ENCODE measurements around the gene KIF20B. TPM values are rescaled to one million over a fixed set of nuclear protein-coding genes. Genes with fewer than 3 reads are reported as not detected.

KIF20B gene
- total RNA-seq, 2 experiments from 2014 or later: 25.0 to 87.0 TPM

- Histone ChIP-seq H3K36me3 (ENCODE audit: insufficient read depth, low read length) (peaks cover 96% of the 10 kb centered on the region), H3K9me3 (ENCODE audit: low read length) (no peaks in the 10 kb centered on the region), H4K20me1 (ENCODE audit: insufficient read depth, low read length) (no peaks in the 10 kb centered on the region), H3K4me3 (ENCODE audit: low read depth, low read length, poor library complexity, severe bottlenecking) (no peak overlapping the region), H3K27ac (ENCODE audit: low read depth, low read length, poor library complexity, severe bottlenecking) (no peak overlapping the region), H3K9me2 (ENCODE audit: insufficient read depth, low read length) (no peaks in the 10 kb centered on the region), H3K4me2 (ENCODE audit: low read length) (no peak overlapping the region), H2AFZ (ENCODE audit: low read length) (no peak overlapping the region), H3K4me1 (ENCODE audit: insufficient read depth, low read length, poor library complexity, severe bottlenecking) (no peaks in the 10 kb centered on the region), H3K79me2 (ENCODE audit: insufficient read depth, low read depth, low read length) (no peaks in the 10 kb centered on the region)
- intact Hi-C loops (cut with micrococcal nuclease; ENCODE audit: unreplicated experiment): no loop called here
- ChIA-PET CTCF (ENCODE audit: unreplicated experiment) (no interaction called here), POLR2A (interaction anchor here (0.7 to 1.2 kb wide), 2 partner anchors 8 to 128 kb away, joined by 3 read pairs; no protein-coding TSS in a partner anchor)
- DNase-seq (ENCODE audit: low spot score): no peak
- TF ChIP-seq EZH2phosphoT487 (IDR thresholded peaks at IDR 0.05; ENCODE audit: borderline replicate concordance, low read depth, low read length) (no peak), CTCF (conservative IDR thresholded peaks at IDR 0.05; ENCODE audit: low read length) (no peak)
- BruUV-seq (replicated peaks): no TSS peak
Measured at GRCh38 chr10:89771684-89772083, 70.3 kb downstream of the KIF20B start.

GRCh38 chr10:89773081-89773480 lies 71.7 kb downstream of the KIF20B start:
- Histone ChIP-seq H3K4me3 (ENCODE audit: low read depth, low read length, poor library complexity, severe bottlenecking) (no peak overlapping the region), H2AFZ (ENCODE audit: low read length) (no peak overlapping the region), H3K4me2 (ENCODE audit: low read length) (no peak overlapping the region), H3K36me3 (ENCODE audit: insufficient read depth, low read length) (peaks cover 92% of the 10 kb centered on the region), H3K9me2 (ENCODE audit: insufficient read depth, low read length) (no peaks in the 10 kb centered on the region), H4K20me1 (ENCODE audit: insufficient read depth, low read length) (no peaks in the 10 kb centered on the region), H3K79me2 (ENCODE audit: insufficient read depth, low read depth, low read length) (no peaks in the 10 kb centered on the region), H3K27ac (ENCODE audit: low read depth, low read length, poor library complexity, severe bottlenecking) (no peak overlapping the region), H3K4me1 (ENCODE audit: insufficient read depth, low read length, poor library complexity, severe bottlenecking) (no peaks in the 10 kb centered on the region), H3K9me3 (ENCODE audit: low read length) (no peaks in the 10 kb centered on the region)
- BruUV-seq (replicated peaks): no TSS peak
- DNase-seq (ENCODE audit: low spot score): no peak
- CTCF ChIA-PET (ENCODE audit: unreplicated experiment): interaction anchor here (1.0 kb wide), 1 partner anchor 10 kb away, joined by 3 read pairs; no protein-coding TSS in a partner anchor
- intact Hi-C loops (cut with micrococcal nuclease; ENCODE audit: unreplicated experiment): no loop called here
- TF ChIP-seq CTCF (conservative IDR thresholded peaks at IDR 0.05; ENCODE audit: low read length) (no peak), EZH2phosphoT487 (IDR thresholded peaks at IDR 0.05; ENCODE audit: borderline replicate concordance, low read depth, low read length) (no peak)
- POLR2A ChIA-PET: interaction anchor here (0.8 kb wide), 1 partner anchor 10 kb away, joined by 4 read pairs; no protein-coding TSS in a partner anchor

GRCh38 chr10:89776665-89777064 lies 75.3 kb downstream of the KIF20B start:
- no peaks in the 10 kb centered on the region for H3K79me2 ChIP-seq (ENCODE audit: insufficient read depth, low read depth, low read length)
- H4K20me1 ChIP-seq (ENCODE audit: insufficient read depth, low read length): no peaks in the 10 kb centered on the region
- peaks cover 83% of the 10 kb centered on the region for H3K36me3 ChIP-seq (ENCODE audit: insufficient read depth, low read length)
- ChIA-PET CTCF (ENCODE audit: unreplicated experiment) (no interaction called here), POLR2A (no interaction called here)
- no peaks in the 10 kb centered on the region for H3K4me1 ChIP-seq (ENCODE audit: insufficient read depth, low read length, poor library complexity, severe bottlenecking)
- no peaks in the 10 kb centered on the region for H3K9me2 ChIP-seq (ENCODE audit: insufficient read depth, low read length)
- H3K27ac ChIP-seq (ENCODE audit: low read depth, low read length, poor library complexity, severe bottlenecking): no peak overlapping the region
- no peak overlapping the region for H2AFZ ChIP-seq (ENCODE audit: low read length)
- DNase-seq (ENCODE audit: low spot score): no peak
- H3K9me3 ChIP-seq (ENCODE audit: low read length): no peaks in the 10 kb centered on the region
- no peak overlapping the region for H3K4me3 ChIP-seq (ENCODE audit: low read depth, low read length, poor library complexity, severe bottlenecking)
- H3K4me2 ChIP-seq (ENCODE audit: low read length): no peak overlapping the region
- no TSS peak for BruUV-seq (replicated peaks)
- intact Hi-C loops (cut with micrococcal nuclease; ENCODE audit: unreplicated experiment): no loop called here
- no peak for TF ChIP-seq CTCF (conservative IDR thresholded peaks at IDR 0.05; ENCODE audit: low read length)
- no peak for TF ChIP-seq EZH2phosphoT487 (IDR thresholded peaks at IDR 0.05; ENCODE audit: borderline replicate concordance, low read depth, low read length)

Data from OCI-LY7 (cell line).